GM12875 (cell line): ENCODE data around the gene RTN4RL2.

Experiments used
- H3K4me3 ChIP-seq: one replicate; pipeline ENCODE4 v1.5.1; 2011; ENCODE audit warnings: low read depth, low read length, control low read depth
- TF ChIP-seq, protein P1 (sequence below): IDR thresholded peaks from 2 replicates; pipeline ENCODE4 v1.5.1; 2011; ENCODE audit warnings: low read depth, mild to moderate bottlenecking, control low read depth, inconsistent platforms, low read length, moderate library complexity, borderline replicate concordance; ENCODE audit not compliant: insufficient read depth

The RTN4RL2 gene

DNA sequence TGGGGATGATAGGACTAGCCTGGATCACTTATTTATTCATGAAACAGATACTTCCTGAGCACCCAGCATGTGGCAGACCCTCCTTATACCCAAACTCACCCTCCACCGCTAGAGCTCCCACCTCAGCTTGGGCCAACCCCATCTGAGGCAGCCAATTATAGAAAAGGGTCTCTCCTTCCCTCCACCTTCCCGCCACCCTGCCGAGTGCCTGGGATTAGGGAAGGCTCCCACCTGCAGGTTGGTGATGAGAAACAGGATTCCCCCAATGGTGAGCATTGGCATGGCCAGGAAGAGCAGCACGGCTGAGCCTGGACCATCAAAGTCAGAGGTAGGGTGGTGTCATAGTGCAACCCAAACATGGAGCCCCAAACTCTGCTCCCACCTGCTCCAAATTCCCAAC lies 39.3 kb upstream of the RTN4RL2 start:
- TF ChIP-seq, protein P1, sequence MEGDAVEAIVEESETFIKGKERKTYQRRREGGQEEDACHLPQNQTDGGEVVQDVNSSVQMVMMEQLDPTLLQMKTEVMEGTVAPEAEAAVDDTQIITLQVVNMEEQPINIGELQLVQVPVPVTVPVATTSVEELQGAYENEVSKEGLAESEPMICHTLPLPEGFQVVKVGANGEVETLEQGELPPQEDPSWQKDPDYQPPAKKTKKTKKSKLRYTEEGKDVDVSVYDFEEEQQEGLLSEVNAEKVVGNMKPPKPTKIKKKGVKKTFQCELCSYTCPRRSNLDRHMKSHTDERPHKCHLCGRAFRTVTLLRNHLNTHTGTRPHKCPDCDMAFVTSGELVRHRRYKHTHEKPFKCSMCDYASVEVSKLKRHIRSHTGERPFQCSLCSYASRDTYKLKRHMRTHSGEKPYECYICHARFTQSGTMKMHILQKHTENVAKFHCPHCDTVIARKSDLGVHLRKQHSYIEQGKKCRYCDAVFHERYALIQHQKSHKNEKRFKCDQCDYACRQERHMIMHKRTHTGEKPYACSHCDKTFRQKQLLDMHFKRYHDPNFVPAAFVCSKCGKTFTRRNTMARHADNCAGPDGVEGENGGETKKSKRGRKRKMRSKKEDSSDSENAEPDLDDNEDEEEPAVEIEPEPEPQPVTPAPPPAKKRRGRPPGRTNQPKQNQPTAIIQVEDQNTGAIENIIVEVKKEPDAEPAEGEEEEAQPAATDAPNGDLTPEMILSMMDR = no peak
- no peak overlapping the region for H3K4me3 ChIP-seq

DNA sequence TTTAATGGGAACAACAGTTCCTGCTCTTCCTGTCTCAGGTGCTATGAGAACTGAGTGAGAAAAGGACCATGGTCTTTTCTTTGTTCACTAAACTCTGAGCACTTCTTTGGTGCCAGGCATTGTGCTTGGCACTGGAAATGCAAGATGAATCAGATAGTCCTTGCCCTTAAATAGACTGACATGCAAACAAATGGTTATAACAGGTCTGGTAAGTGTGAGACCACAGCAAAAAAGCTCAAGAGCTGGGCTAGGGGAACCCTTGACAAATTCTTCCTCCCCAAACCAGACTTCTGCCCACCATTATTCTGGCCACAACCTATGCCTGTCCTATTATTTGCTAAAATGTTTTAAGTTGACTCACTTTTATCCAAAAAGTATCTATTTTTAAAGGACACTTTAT lies 38.5 kb upstream of the RTN4RL2 start:
- TF ChIP-seq, protein P1 = no peak
- H3K4me3 ChIP-seq = no peak overlapping the region

DNA sequence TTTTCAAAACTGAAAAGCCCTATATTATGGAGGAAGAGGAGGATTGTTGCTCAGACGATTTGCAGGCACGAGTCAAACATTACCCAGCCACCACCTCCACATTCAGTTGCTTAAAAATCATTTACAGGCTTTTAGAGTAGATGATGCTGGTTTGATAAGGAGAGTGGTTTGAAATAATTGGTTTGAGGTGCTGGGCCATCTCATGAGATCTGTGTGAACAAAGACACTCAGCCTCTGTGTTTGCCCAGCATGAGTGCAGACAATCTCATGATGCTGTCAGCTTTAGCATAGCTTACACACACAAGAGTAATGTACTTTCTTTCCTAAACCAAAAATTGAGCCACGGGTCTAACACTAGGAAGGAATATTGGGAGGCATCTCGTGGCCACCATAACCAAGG lies 37.7 kb upstream of the RTN4RL2 start:
- H3K4me3 ChIP-seq = no peak overlapping the region
- TF ChIP-seq, protein P1 = no peak

DNA sequence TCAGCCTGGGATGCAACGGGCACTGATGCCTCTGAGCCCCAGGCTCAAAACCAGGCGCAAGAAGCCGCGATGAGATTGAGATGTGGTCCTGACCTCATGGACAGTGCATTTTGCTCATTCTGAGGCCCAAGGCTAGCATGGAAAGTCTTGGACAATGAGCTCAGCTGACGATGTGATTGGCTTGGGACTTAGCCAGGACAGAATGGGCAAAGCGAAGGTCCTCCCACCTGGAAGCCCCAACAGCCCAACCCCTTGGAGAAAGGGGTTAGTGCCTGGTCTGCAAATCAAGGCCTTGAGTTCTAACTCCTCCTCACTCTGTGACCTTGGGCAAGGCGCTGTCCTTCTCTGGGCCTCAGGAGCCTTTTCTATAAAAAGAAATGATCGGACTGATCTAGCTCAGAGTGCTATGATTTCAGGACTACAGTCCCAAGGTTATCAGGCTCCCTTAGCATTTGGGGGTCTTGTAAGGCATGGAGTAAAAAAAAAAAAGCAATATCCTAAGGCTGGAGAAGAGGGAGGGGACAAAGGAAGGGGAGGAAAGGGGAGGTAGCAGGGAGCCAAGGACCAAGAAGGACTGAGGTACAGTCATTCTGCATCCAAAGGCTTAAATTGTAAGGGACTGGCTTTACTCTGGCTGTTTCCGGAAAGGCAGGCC lies 36.1 kb upstream of the RTN4RL2 start:
- TF ChIP-seq, protein P1 = no peak
- peak overlapping the region; percentile 56 for H3K4me3 ChIP-seq

DNA sequence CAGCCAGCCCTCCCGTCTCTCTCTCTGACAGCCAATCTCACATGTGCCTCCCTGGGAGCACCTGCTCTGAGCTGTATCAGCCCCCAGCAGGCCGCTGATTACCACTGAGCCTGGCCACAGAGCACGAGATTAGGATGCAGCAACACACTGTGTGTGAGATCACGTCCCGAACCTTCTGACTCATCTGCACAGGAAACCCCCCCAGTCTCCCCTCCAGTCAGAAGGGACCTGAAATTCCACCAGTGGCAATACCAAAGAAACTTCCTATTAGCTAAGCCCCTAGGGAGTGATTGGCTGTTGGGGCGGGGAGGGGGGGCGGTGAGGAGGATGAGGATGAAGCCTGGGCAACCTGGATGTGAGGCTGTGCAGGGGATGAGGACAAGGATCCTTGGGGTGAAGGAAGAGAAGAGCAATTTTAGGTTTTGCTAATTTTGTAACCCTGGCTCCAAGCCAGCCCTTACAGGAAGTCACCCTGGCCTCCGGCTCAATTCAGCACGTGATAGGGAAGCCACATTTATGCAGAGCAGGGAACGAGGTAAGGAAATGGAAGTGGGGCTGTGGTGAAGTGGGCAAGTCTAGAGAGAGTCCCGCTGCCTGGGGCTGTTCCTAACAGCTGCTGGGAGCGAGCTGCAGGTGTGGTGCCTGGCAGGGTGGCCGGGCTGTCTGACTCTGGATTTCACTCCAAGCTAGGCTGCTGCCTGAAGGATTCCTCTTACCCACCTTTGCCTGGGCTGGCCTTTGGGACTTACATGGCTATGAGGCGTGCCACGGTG lies 35.4 kb upstream of the RTN4RL2 start:
- TF ChIP-seq, protein P1 = no peak
- peak overlapping the region; percentile 85 for H3K4me3 ChIP-seq

DNA sequence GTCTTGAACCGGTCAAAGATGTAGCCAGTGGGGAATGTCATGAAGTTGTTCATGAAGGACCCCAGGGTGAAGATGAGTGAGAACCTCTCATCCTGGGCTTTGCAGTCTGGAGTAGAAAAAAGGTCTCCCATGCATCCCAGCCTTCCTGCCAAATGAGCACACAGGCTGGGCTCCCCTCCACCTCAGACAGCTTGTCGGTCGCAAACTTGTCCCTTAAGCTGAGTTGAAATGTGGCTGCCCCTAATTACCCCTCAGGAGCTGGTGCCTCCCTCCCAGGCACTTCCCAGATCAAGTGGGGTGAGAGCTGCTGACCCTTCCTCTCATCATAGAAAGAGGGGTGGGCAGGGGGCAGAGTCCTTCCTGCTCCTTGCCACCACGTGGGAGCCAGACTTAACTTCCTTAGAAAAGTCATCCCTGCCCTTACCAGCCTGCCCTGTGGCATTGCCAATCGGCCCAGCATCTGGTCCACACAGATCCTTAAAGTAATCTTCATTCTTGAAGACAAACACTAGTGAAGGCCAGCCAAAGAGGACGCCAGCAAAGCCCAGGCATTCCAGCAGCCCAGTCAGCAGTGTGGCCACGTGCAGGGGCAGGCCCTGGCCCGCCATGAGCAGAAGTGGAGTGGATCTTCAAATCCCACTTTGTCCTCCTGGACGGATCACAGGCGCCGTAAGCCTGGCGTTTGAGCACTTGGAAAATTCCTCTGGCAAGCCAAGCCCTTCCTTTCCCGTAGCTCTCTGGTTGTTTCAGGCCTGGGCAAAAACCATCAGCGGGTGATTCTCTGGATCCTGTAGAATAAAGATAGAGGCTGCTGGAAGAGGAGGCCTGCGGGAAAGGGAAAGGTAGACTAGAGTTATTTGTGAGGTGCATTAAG lies 34.5 kb upstream of the RTN4RL2 start:
- TF ChIP-seq, protein P1 = no peak
- peak overlapping the region; percentile 85 for H3K4me3 ChIP-seq
